Peyer's patch (tissue), 4 donors: ENCODE results near the gene STK16.

Experiments used
- CTCF ChIP-seq, 6 experiments: fragments of 450-650 bp in 4 of 6; fragments of 200-600 bp in 2 of 6; sonication (generic) in 1 of 6; IDR thresholded peaks; one replicate each; pipeline ENCODE4 v1.5.1; 2017 to 2019; ENCODE audit warnings: antibody characterized with exemption in 6 of 6, mild to moderate bottlenecking in 3 of 6, moderate library complexity in 1 of 6
- POLR2A ChIP-seq, 2 donors: fragments of 450-650 bp; IDR thresholded peaks; one replicate each; pipeline ENCODE4 v1.5.1; 2017; ENCODE audit warnings: antibody characterized with exemption in 2 of 2, mild to moderate bottlenecking in 2 of 2, moderate library complexity in 2 of 2

- no peak for TF ChIP-seq CTCF (IDR thresholded peaks at IDR 0.05)
- no peak for TF ChIP-seq POLR2A (IDR thresholded peaks at IDR 0.05)
These were observed 16.4 kb upstream of the STK16 start for GRCh38 chr2:219228911-219229304.
